Panc1 (cell line): Measurements from ENCODE around the gene SLC7A1. TPM values are rescaled to one million over a fixed set of nuclear protein-coding genes. Genes with fewer than 3 reads are reported as not detected.

Experiments used
- ATAC-seq: fragments of 200-7000 bp; cut with Tn5 transposase; 2 replicates; pipeline ENCODE4 v1.9.1; 2020; ENCODE audit warnings: mild to moderate bottlenecking, moderate library complexity
- BruUV-seq: library from RNA; stranded (reverse); fragments of 400-500 nt; replicated peaks from 2 replicates; lab custom pipeline; 2021; lab: Mats Ljungman, UMichigan
- CTCF ChIA-PET: fragments of 300-600 bp; sonication (Branson Sonifier 250); formaldehyde crosslinking; loops from one replicate; lab custom pipeline; 2022; ENCODE audit warnings: antibody characterized with exemption; lab: Charles Lee
- POLR2A ChIA-PET: fragments of 300-600 bp; sonication (Branson Sonifier 250); formaldehyde crosslinking; loops from one replicate; lab custom pipeline; 2022; ENCODE audit warnings: antibody characterized with exemption; lab: Charles Lee
- DNase-seq: peaks from one replicate; pipeline ENCODE4 v3.0.0-alpha.2; 2010; ENCODE audit warnings: low read depth, low spot score
- H3K27ac ChIP-seq: 2 replicates; pipeline ENCODE4 v1.5.1; 2011; ENCODE audit warnings: mild to moderate bottlenecking, low read length, inconsistent platforms
- H3K27me3 ChIP-seq: fragments of 200-500 bp; sonication (Bioruptor generic); 2 replicates; pipeline ENCODE4 v1.6.0; 2014; ENCODE audit warnings: low read length, inconsistent platforms; ENCODE audit not compliant: control insufficient read depth, insufficient read depth
- H3K36me3 ChIP-seq: fragments of 200-500 bp; sonication (Bioruptor generic); 2 replicates; pipeline ENCODE4 v1.5.1; 2014; ENCODE audit warnings: inconsistent platforms, mild to moderate bottlenecking, low read length, moderate library complexity; ENCODE audit not compliant: control insufficient read depth, insufficient read depth
- H3K4me1 ChIP-seq: 2 replicates; pipeline ENCODE4 v1.5.1; 2011; ENCODE audit warnings: inconsistent platforms, mild to moderate bottlenecking, low read length, moderate library complexity; ENCODE audit not compliant: control insufficient read depth, insufficient read depth
- H3K4me3 ChIP-seq, 2 experiments: 2 replicates each; pipeline ENCODE4 v1.5.1; 2011 to 2012; ENCODE audit warnings: low read depth in 2 of 2, low read length in 2 of 2, mild to moderate bottlenecking in 2 of 2, inconsistent platforms in 1 of 2, moderate library complexity in 1 of 2
- H3K9me3 ChIP-seq: fragments of 200-500 bp; sonication (Bioruptor generic); 2 replicates; pipeline ENCODE4 v1.5.1; 2014; ENCODE audit warnings: low read depth, mild to moderate bottlenecking, inconsistent platforms, low read length, moderate library complexity; ENCODE audit not compliant: control insufficient read depth, insufficient read depth
- CTCF ChIP-seq: fragments of 450-650 bp; IDR thresholded peaks from 2 replicates; pipeline ENCODE4 v1.5.1; 2017; ENCODE audit warnings: mild to moderate bottlenecking
- POLR2AphosphoS5 ChIP-seq: IDR thresholded peaks from 2 replicates; pipeline ENCODE4 v1.6.1; 2012; ENCODE audit warnings: mild to moderate bottlenecking, low read depth, low read length, moderate library complexity
- SIN3A ChIP-seq: IDR thresholded peaks from 2 replicates; pipeline ENCODE4 v1.6.1; 2012; ENCODE audit warnings: low read depth, mild to moderate bottlenecking, low read length, moderate library complexity, borderline replicate concordance; ENCODE audit not compliant: insufficient read depth
- TCF7L2 ChIP-seq: IDR thresholded peaks from 2 replicates; pipeline ENCODE4 v1.6.1; 2011; ENCODE audit warnings: mild to moderate bottlenecking, low read depth, low read length, inconsistent platforms
- in situ Hi-C: cut with HindIII; loops from 2 replicates; pipeline ENCODE4 v1.10.0; 2016; ENCODE audit warnings: low sequenced_read_pairs, low pct_unique_long_range_greater_than_20kb
- intact Hi-C: fragments of 100-400 bp; cut with micrococcal nuclease; formaldehyde crosslinking; loops from one replicate; pipeline ENCODE4 v1.10.0; 2022; ENCODE audit not compliant: unreplicated experiment
- total RNA-seq: library from RNA; stranded (reverse); gene quantifications from one replicate; pipeline ENCODE4 v1.2.1, GENCODE V29; 2021; ENCODE audit not compliant: unreplicated experiment
- TF ChIP-seq, protein P1 (sequence below), 2 experiments: IDR thresholded peaks; 2 replicates each; pipeline ENCODE4 v1.6.1; 2011 to 2012; ENCODE audit warnings: low read depth in 2 of 2, control low read depth in 1 of 2, low read length in 1 of 2, mild to moderate bottlenecking in 1 of 2, moderate library complexity in 1 of 2; ENCODE audit not compliant: insufficient read depth in 1 of 2

Gene SLC7A1
- total RNA-seq, 1 experiment from 2014 or later = 63.3 TPM

DNA sequence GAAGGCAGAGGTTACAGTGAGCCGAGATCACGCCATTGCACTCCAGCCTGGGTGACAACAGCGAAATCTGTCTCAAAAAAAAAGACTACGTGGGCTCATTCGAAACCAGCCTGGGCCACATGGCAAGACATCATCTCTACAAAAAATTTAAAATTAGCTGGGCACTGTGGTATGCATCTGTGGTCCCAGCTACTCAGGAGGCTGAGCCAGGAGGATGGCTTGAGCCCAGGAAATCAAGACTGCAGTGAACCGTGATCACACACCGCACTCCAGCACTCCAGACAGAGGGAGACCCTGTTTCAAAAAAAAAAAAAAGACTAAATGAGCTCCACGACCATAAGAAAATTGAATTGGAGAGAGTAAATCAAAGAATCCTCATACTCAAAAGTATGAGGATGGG, 53.1 kb downstream of the SLC7A1 start:
- Histone ChIP-seq H3K4me1 (no peaks in the 10 kb centered on the region), H3K27me3 (no peaks in the 10 kb centered on the region), H3K4me3 (no peak overlapping the region), H3K9me3 (no peaks in the 10 kb centered on the region), H3K27ac (no peak overlapping the region), H3K36me3 (no peaks in the 10 kb centered on the region)
- no peak for TF ChIP-seq CTCF
- no peak for TF ChIP-seq SIN3A
- TF ChIP-seq, protein P1, sequence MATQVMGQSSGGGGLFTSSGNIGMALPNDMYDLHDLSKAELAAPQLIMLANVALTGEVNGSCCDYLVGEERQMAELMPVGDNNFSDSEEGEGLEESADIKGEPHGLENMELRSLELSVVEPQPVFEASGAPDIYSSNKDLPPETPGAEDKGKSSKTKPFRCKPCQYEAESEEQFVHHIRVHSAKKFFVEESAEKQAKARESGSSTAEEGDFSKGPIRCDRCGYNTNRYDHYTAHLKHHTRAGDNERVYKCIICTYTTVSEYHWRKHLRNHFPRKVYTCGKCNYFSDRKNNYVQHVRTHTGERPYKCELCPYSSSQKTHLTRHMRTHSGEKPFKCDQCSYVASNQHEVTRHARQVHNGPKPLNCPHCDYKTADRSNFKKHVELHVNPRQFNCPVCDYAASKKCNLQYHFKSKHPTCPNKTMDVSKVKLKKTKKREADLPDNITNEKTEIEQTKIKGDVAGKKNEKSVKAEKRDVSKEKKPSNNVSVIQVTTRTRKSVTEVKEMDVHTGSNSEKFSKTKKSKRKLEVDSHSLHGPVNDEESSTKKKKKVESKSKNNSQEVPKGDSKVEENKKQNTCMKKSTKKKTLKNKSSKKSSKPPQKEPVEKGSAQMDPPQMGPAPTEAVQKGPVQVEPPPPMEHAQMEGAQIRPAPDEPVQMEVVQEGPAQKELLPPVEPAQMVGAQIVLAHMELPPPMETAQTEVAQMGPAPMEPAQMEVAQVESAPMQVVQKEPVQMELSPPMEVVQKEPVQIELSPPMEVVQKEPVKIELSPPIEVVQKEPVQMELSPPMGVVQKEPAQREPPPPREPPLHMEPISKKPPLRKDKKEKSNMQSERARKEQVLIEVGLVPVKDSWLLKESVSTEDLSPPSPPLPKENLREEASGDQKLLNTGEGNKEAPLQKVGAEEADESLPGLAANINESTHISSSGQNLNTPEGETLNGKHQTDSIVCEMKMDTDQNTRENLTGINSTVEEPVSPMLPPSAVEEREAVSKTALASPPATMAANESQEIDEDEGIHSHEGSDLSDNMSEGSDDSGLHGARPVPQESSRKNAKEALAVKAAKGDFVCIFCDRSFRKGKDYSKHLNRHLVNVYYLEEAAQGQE (IDR thresholded peaks at IDR 0.05; ENCODE audit: insufficient read depth in 1 of 2, low read depth in 2 of 2, low read length in 1 of 2) = no peak
- TF ChIP-seq TCF7L2 = no peak
- TF ChIP-seq POLR2AphosphoS5 = no peak
- BruUV-seq = no TSS peak
- in situ Hi-C loops (no loop called here), intact Hi-C loops (no loop called here)
- ChIA-PET CTCF (no interaction called here), POLR2A (no interaction called here)
- ATAC-seq (no peak), DNase-seq (no peak)

GRCh38 chr13:29541400-29541799, 54.1 kb downstream of the SLC7A1 start:
- no peak overlapping the region for H3K27ac ChIP-seq
- no peaks in the 10 kb centered on the region for H3K36me3 ChIP-seq
- no peaks in the 10 kb centered on the region for H3K9me3 ChIP-seq
- H3K4me1 ChIP-seq = no peaks in the 10 kb centered on the region
- ATAC-seq (no peak), DNase-seq (no peak)
- intact Hi-C loops (no loop called here), in situ Hi-C loops (no loop called here)
- H3K4me3 ChIP-seq = no peak overlapping the region
- CTCF ChIA-PET = no interaction called here
- no peaks in the 10 kb centered on the region for H3K27me3 ChIP-seq
- POLR2A ChIA-PET = no interaction called here
- BruUV-seq = no TSS peak
- TF ChIP-seq TCF7L2 (no peak), SIN3A (no peak), POLR2AphosphoS5 (no peak), CTCF (no peak)
- TF ChIP-seq, protein P1 (IDR thresholded peaks at IDR 0.05; ENCODE audit: insufficient read depth in 1 of 2, low read depth in 2 of 2, low read length in 1 of 2) = no peak
